Stomach (tissue), 4 donors: ENCODE measurements around the gene MT1F.

Experiments used
- CTCF ChIP-seq, 7 experiments: fragments of 450-650 bp in 4 of 7; fragments of 200-600 bp in 3 of 7; sonication (generic) in 3 of 7; IDR thresholded peaks; one replicate each; pipeline ENCODE4 v1.5.1; 2016 to 2019; ENCODE audit warnings: antibody characterized with exemption in 7 of 7, control low read depth in 2 of 7, mild to moderate bottlenecking in 1 of 7
- EP300 ChIP-seq: sonication (generic); formaldehyde crosslinking; IDR thresholded peaks from one replicate; pipeline ENCODE4 v1.6.1; 2017; ENCODE audit warnings: antibody characterized with exemption
- POLR2A ChIP-seq, 4 donors: fragments of 450-650 bp; IDR thresholded peaks; one replicate each; pipeline ENCODE4 v1.6.1; 2016; ENCODE audit warnings: antibody characterized with exemption in 4 of 4, control low read depth in 2 of 4, mild to moderate bottlenecking in 1 of 4, moderate library complexity in 1 of 4

DNA sequence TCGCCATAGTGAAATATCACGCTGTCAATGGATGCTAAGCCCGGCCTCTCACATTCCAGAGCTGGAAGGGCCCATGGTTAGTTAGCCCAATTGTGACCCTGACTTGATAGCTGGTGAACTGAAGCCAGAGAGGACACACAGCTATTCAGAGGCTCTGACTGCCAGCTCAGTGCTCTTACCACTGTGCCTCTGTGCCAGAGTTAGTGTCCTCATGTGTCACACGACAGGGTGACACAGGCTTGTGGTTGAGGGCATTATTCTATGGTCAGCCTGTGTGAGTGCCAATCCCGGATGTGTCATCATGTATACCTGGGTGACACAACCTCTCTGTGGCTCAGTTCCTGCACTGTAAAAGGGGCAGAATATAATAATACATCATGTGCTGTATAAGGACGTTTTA, 22.1 kb downstream of the MT1F start:
- no peak for TF ChIP-seq POLR2A (IDR thresholded peaks at IDR 0.05)
- no peak for TF ChIP-seq EP300
- TF ChIP-seq CTCF (IDR thresholded peaks at IDR 0.05): no peak
